ENCODE results near the gene PTPRR. TPM values are rescaled to one million over a fixed set of nuclear protein-coding genes. Genes with fewer than 3 reads are reported as not detected.

PTPRR gene
- total and polyA plus RNA-seq, 4 donors = 0.02 to 0.08 TPM; not detected in 2

GRCh38 chr12:70754330-70754741 lies 166.2 kb downstream of the PTPRR start (continued):
- TF ChIP-seq REST (IDR thresholded peaks at IDR 0.05) = no peak

- H3K27me3 ChIP-seq (ENCODE audit: control insufficient read depth in 4 of 4, insufficient read depth in 4 of 4, low read length in 3 of 4) = peaks cover 0 to 6% (median 0%) of the 10 kb centered on the region in 4 donors
- no peak overlapping the region for H3K4me3 ChIP-seq (ENCODE audit: low read depth in 1 of 3, low read length in 3 of 3)
- TF ChIP-seq, protein P1, sequence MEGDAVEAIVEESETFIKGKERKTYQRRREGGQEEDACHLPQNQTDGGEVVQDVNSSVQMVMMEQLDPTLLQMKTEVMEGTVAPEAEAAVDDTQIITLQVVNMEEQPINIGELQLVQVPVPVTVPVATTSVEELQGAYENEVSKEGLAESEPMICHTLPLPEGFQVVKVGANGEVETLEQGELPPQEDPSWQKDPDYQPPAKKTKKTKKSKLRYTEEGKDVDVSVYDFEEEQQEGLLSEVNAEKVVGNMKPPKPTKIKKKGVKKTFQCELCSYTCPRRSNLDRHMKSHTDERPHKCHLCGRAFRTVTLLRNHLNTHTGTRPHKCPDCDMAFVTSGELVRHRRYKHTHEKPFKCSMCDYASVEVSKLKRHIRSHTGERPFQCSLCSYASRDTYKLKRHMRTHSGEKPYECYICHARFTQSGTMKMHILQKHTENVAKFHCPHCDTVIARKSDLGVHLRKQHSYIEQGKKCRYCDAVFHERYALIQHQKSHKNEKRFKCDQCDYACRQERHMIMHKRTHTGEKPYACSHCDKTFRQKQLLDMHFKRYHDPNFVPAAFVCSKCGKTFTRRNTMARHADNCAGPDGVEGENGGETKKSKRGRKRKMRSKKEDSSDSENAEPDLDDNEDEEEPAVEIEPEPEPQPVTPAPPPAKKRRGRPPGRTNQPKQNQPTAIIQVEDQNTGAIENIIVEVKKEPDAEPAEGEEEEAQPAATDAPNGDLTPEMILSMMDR (IDR thresholded peaks at IDR 0.05; ENCODE audit: low read depth, low read length, missing input control) = no peak
- TF ChIP-seq REST (IDR thresholded peaks at IDR 0.05) = no peak
- no peak for TF ChIP-seq EGR1 (IDR thresholded peaks at IDR 0.05; ENCODE audit: low read depth in 2 of 2)
- TF ChIP-seq ATF3 (IDR thresholded peaks at IDR 0.05) = no peak
- no peak for TF ChIP-seq NR2F2 (IDR thresholded peaks at IDR 0.05)
- TF ChIP-seq GABPA (IDR thresholded peaks at IDR 0.05 in 1 of 2, conservative IDR thresholded peaks at IDR 0.05 in 1 of 2) = no peak
- no peak for TF ChIP-seq SP1 (IDR thresholded peaks at IDR 0.05)
- TF ChIP-seq, protein P2, sequence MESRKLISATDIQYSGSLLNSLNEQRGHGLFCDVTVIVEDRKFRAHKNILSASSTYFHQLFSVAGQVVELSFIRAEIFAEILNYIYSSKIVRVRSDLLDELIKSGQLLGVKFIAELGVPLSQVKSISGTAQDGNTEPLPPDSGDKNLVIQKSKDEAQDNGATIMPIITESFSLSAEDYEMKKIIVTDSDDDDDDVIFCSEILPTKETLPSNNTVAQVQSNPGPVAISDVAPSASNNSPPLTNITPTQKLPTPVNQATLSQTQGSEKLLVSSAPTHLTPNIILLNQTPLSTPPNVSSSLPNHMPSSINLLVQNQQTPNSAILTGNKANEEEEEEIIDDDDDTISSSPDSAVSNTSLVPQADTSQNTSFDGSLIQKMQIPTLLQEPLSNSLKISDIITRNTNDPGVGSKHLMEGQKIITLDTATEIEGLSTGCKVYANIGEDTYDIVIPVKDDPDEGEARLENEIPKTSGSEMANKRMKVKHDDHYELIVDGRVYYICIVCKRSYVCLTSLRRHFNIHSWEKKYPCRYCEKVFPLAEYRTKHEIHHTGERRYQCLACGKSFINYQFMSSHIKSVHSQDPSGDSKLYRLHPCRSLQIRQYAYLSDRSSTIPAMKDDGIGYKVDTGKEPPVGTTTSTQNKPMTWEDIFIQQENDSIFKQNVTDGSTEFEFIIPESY (IDR thresholded peaks at IDR 0.05) = no peak
- no peak for TF ChIP-seq HNF4G (IDR thresholded peaks at IDR 0.05)
- no peak for TF ChIP-seq YY1 (IDR thresholded peaks at IDR 0.05)
- TF ChIP-seq FOXA1 (IDR thresholded peaks at IDR 0.05) = no peak
- no peak for TF ChIP-seq TAF1 (conservative IDR thresholded peaks at IDR 0.05)
- TF ChIP-seq JUND (IDR thresholded peaks at IDR 0.05) = no peak
- TF ChIP-seq RAD21 (IDR thresholded peaks at IDR 0.05) = no peak
- TF ChIP-seq FOXA2 (IDR thresholded peaks at IDR 0.05) = no peak
- no peak for TF ChIP-seq RXRA (IDR thresholded peaks at IDR 0.05)
- TF ChIP-seq HNF4A (conservative IDR thresholded peaks at IDR 0.05) = no peak
- TF ChIP-seq, protein P3, sequence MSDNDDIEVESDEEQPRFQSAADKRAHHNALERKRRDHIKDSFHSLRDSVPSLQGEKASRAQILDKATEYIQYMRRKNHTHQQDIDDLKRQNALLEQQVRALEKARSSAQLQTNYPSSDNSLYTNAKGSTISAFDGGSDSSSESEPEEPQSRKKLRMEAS (IDR thresholded peaks at IDR 0.05) = no peak
- H3K27ac ChIP-seq (ENCODE audit: low read depth in 1 of 2, low read length in 2 of 2) = no peak overlapping the region
- no peak for DNase-seq (ENCODE audit: low spot score)
- no peaks in the 10 kb centered on the region for H3K4me1 ChIP-seq (ENCODE audit: control insufficient read depth in 4 of 4, insufficient read depth in 4 of 4, low read length in 3 of 4)
- H3K9ac ChIP-seq (ENCODE audit: low read depth in 1 of 2, low read length in 2 of 2) = no peak overlapping the region
- H3K9me3 ChIP-seq (ENCODE audit: control insufficient read depth in 4 of 4, low read length in 3 of 4) = no peaks in the 10 kb centered on the region
- no peaks in the 10 kb centered on the region for H3K36me3 ChIP-seq (ENCODE audit: control insufficient read depth in 4 of 4, insufficient read depth in 3 of 4, low read depth in 1 of 4, low read length in 3 of 4)
- WGBS = 66% methylated on average over 3 of the region's 3 CpGs
Observed at GRCh38 chr12:70752327-70752726, 168.2 kb downstream of the PTPRR start.

Data from liver (tissue), 9 donors.